ENCODE results near the gene SNUPN. TPM values are rescaled to one million over a fixed set of nuclear protein-coding genes. Genes with fewer than 3 reads are reported as not detected.
A peak's percentile ranks its signal among the peaks of the same experiment; 100 is the strongest.

The SNUPN gene
- total and polyA plus RNA-seq, 8 donors = 4.7 to 29.2 (median 16.4) TPM

DNA sequence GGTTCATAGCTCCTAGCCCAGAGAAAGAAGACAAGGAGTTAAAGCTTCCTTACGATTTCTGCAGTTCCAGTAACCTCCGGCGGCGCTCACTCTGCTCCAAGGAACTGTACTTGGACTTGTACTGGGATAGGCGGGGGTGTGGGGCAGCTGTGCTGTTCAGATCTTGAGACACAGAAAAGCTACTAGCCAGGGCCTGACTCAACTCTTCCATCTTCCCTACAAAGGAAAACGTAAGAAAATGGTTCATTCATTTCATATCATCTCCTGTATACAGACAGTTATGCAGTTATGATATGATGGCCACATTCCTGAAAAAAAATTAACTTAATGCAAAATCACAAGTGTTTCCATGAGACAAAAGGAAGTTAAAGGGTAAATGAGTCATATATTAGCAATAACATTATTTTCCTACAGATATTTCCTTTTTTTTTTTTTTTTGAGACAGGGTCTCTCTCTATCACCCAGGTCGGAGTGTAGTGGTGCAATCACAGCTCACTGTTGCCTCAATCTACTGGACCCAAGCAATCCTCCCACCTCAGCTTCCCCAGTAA lies 4.6 kb downstream of the SNUPN start:
- no peaks in the 10 kb centered on the region for H3K27me3 ChIP-seq
- intact Hi-C loops (cut with DNase I; ENCODE audit: low total_unique reads) = no loop called here
- peak; percentile 77 to 88 for DNase-seq
- no peaks in the 10 kb centered on the region for H3K9me3 ChIP-seq
- TF ChIP-seq POLR2AphosphoS5 (IDR thresholded peaks at IDR 0.05) = peak in 2 of 3 donors; percentile 18 to 62
- TF ChIP-seq, protein P1, sequence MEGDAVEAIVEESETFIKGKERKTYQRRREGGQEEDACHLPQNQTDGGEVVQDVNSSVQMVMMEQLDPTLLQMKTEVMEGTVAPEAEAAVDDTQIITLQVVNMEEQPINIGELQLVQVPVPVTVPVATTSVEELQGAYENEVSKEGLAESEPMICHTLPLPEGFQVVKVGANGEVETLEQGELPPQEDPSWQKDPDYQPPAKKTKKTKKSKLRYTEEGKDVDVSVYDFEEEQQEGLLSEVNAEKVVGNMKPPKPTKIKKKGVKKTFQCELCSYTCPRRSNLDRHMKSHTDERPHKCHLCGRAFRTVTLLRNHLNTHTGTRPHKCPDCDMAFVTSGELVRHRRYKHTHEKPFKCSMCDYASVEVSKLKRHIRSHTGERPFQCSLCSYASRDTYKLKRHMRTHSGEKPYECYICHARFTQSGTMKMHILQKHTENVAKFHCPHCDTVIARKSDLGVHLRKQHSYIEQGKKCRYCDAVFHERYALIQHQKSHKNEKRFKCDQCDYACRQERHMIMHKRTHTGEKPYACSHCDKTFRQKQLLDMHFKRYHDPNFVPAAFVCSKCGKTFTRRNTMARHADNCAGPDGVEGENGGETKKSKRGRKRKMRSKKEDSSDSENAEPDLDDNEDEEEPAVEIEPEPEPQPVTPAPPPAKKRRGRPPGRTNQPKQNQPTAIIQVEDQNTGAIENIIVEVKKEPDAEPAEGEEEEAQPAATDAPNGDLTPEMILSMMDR (IDR thresholded peaks at IDR 0.05) = peak in 4 of 7 experiments; percentile 9 to 42 (median 24)
- TF ChIP-seq POLR2A (IDR thresholded peaks at IDR 0.05) = no peak
- H3K36me3 ChIP-seq = peaks cover 32 to 43% (median 42%) of the 10 kb centered on the region in 4 donors
- H3K27ac ChIP-seq = peak overlapping the region; percentile 65 to 86 (median 79)
- H3K4me3 ChIP-seq = peak overlapping the region in 3 of 4 donors; percentile 4 to 15 (median 5)
- peaks cover 17 to 50% (median 33%) of the 10 kb centered on the region in 4 donors for H3K4me1 ChIP-seq
- 13 to 31% (median 18%) methylated on average over 7 of the region's 7 CpGs for WGBS, 5 donors

DNA sequence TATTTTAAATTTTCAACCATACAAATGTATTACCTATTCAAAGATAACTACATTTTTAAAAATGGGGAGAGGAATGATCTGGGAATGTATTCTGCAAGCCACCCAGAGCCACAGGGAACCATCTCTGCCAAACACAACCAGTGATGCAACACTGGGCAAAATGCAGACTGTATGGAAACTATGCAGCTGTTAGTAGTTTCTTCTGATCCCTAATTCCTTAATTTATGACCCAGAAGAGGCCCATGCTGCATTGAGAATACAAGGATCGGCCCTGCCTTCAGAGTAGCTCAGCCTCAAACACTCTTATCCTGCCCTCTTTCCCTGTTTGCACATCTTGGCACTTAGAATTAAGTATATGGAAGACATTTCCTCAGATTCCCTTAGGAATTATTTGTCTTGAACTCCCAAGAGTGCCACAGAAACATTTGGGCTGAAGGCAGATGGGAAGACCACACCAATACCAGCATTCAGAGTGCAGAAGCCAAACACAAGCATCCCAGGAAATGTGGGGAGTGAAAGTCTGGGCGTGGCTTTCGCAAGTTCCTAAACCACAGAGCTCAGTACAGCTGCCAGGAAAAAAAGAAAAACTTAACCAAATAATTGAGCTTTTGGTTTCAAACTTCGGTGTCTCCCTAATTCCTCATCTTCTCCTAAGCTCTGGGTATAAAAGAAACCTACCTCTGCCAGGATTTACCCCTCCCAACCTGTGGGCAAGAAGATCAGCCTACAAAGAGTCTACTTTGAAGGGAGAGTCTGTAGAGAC lies 5.3 kb downstream of the SNUPN start:
- H3K27ac ChIP-seq = peak overlapping the region; percentile 65 to 86 (median 79)
- TF ChIP-seq, protein P1 (IDR thresholded peaks at IDR 0.05) = no peak
- no peak for TF ChIP-seq EP300 (IDR thresholded peaks at IDR 0.05)
- no peak for TF ChIP-seq POLR2A (IDR thresholded peaks at IDR 0.05)
- no peak for TF ChIP-seq POLR2AphosphoS5 (IDR thresholded peaks at IDR 0.05)
- peak; percentile 27 to 79 for DNase-seq
- H3K36me3 ChIP-seq = peaks cover 35 to 50% (median 49%) of the 10 kb centered on the region in 4 donors
- peak overlapping the region in 3 of 4 donors; percentile 4 to 15 (median 5) for H3K4me3 ChIP-seq
- intact Hi-C loops (cut with DNase I; ENCODE audit: low total_unique reads) = no loop called here
- no peaks in the 10 kb centered on the region for H3K9me3 ChIP-seq
- peaks cover 17 to 48% (median 32%) of the 10 kb centered on the region in 4 donors for H3K4me1 ChIP-seq
- no peaks in the 10 kb centered on the region for H3K27me3 ChIP-seq
- 14 to 36% (median 31%) methylated on average over 4 of the region's 4 CpGs for WGBS, 5 donors

DNA sequence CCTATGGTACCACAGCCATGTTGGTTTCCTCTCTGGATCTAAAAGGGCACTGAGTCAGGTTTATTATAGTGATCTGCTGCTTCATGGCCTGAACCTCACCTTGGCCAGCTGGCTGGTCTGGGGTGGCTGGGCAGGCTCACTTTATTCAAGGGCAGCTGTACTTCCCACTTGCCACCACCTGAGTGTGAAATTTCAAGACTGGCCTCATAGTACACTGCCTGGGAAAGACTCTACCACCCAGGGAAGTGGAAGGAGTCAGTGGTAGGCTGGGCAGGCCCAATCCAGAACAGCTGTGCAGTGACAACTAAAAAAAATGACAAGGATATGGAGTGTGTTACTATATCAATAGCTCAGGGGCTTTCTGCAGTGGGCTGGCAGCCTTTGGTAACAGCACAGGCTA lies 8.8 kb downstream of the SNUPN start:
- intact Hi-C loops (cut with DNase I; ENCODE audit: low total_unique reads) = no loop called here
- Histone ChIP-seq H3K36me3 (peaks cover 50 to 84% (median 83%) of the 10 kb centered on the region in 4 donors), H3K4me1 (peaks cover 17 to 26% (median 23%) of the 10 kb centered on the region in 4 donors), H3K27ac (no peak overlapping the region), H3K4me3 (no peak overlapping the region), H3K9me3 (no peaks in the 10 kb centered on the region), H3K27me3 (no peaks in the 10 kb centered on the region)
- DNase-seq = no peak
- TF ChIP-seq POLR2AphosphoS5 (IDR thresholded peaks at IDR 0.05) (no peak), POLR2A (IDR thresholded peaks at IDR 0.05) (no peak), EP300 (IDR thresholded peaks at IDR 0.05) (no peak)
- TF ChIP-seq, protein P1 (IDR thresholded peaks at IDR 0.05) = no peak

DNA sequence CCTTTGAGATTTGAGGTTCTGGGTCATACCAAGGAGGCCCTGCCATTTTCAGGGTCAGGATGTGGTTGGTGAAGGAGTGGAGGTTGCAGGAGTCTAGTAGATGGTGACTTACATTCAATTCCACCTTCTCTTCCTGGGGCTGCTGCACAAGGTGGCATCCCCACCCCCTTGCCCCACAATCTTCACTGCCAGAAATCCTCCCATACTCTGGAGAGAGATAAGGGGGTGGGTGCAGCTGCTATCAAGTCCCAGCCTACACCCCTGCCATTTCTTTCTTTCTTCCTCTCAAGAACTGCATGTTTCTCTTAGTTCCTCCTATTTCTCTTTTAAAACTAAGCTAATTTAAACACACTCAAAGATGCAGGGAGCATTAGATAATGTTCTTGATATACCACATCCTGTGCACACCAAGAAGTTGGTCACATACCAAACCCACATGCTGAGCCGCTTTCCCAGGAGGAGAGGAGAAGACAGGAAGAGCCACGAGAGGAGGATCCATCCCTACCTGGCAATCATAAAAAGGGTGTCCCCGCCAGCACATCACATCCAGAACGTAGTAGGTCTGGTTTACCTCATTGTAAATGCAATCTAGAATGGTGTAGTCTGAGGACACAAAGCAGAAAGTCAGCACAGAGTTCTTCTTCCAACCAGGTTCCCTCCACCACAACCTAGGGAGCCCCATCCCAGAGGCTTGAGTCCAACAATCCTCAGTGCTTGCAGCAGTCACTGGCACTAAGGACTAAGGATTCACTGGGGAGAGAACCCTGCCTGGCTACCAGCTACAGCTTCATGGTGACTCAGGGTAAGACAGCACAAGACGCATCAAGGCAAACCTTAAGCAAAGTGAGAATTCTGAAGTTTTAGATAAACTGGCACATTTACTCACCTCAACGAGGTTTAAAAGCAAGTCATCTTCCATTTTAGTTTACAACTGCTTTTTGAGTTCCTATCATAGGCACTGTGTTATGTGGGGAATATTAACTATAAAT lies 18.5 kb downstream of the SNUPN start:
- WGBS, 5 donors = 68 to 82% (median 77%) methylated on average over 6 of the region's 6 CpGs
- Histone ChIP-seq H3K4me1 (peaks cover 0 to 5% (median 0%) of the 10 kb centered on the region in 4 donors), H3K27ac (peak overlapping the region in 1 of 5 donors; percentile 41), H3K9me3 (no peaks in the 10 kb centered on the region), H3K27me3 (no peaks in the 10 kb centered on the region), H3K4me3 (no peak overlapping the region), H3K36me3 (peaks cover 58 to 98% (median 97%) of the 10 kb centered on the region in 4 donors)
- intact Hi-C loops (cut with DNase I; ENCODE audit: low total_unique reads) = no loop called here
- no peak for DNase-seq
- TF ChIP-seq, protein P1 (IDR thresholded peaks at IDR 0.05) = no peak
- no peak for TF ChIP-seq POLR2AphosphoS5 (IDR thresholded peaks at IDR 0.05)
- no peak for TF ChIP-seq EP300 (IDR thresholded peaks at IDR 0.05)
- TF ChIP-seq POLR2A (IDR thresholded peaks at IDR 0.05) = no peak
